GM12878 (cell line): ENCODE data around the gene ESYT3. TPM values are rescaled to one million over a fixed set of nuclear protein-coding genes. Genes with fewer than 3 reads are reported as not detected.

ENCODE experiments used
- HDGF ChIP-seq: fragments of 450-650 bp; IDR thresholded peaks from 2 replicates; pipeline ENCODE4 v1.6.1; 2016; ENCODE audit warnings: antibody characterized with exemption
- NR2F1 ChIP-seq: fragments of 450-650 bp; conservative IDR thresholded peaks from 2 replicates; pipeline ENCODE4 v1.6.1; 2017; ENCODE audit warnings: mild to moderate bottlenecking
- SREBF2 ChIP-seq: IDR thresholded peaks from 2 replicates; pipeline ENCODE4 v1.6.1; 2012; ENCODE audit warnings: mild to moderate bottlenecking, low read length
- ZBTB40 ChIP-seq: fragments of 450-650 bp; IDR thresholded peaks from 2 replicates; pipeline ENCODE4 v1.6.1; 2016; ENCODE audit warnings: mild to moderate bottlenecking, moderate library complexity, borderline replicate concordance
- ZNF687 ChIP-seq: fragments of 450-650 bp; IDR thresholded peaks from 2 replicates; pipeline ENCODE4 v1.6.1; 2017; ENCODE audit warnings: mild to moderate bottlenecking, moderate library complexity
- polyA plus RNA-seq, 11 experiments: library from polyadenylated mRNA; depleted of rRNA in 4 of 11; unstranded in 6 of 11; stranded (reverse) in 5 of 11; fragments of >200 nt; fragmentation: Nextera tagmentation in 4 of 11; fragmentation: Illumina TruSeq in 1 of 11; extraction: Ambion mirVana in 4 of 11; extraction: Trizol in 1 of 11; gene quantifications; 1 replicate in 1 of 11; 2 replicates in 10 of 11; pipeline versions ENCODE4 v1.2.1 to v1.2.3, GENCODE V29; 2011 to 2016; ENCODE audit warnings: inconsistent platforms in 2 of 11, missing spikeins in 2 of 11, low read depth in 1 of 11
- total RNA-seq, 4 experiments: library from RNA; depleted of rRNA in 3 of 4; stranded (reverse); fragments of >200 nt in 3 of 4; fragmentation: Illumina TruSeq in 1 of 4; extraction: Trizol in 1 of 4; gene quantifications; 2 replicates each; pipeline versions ENCODE4 v1.2.1 to v1.2.3, GENCODE V29; 2013 to 2021

ESYT3 gene
- total and polyA plus RNA-seq, 10 of the 15 experiments (the other 5 are each of a cell fraction or from before 2014, with no cell fraction given): not detected

DNA sequence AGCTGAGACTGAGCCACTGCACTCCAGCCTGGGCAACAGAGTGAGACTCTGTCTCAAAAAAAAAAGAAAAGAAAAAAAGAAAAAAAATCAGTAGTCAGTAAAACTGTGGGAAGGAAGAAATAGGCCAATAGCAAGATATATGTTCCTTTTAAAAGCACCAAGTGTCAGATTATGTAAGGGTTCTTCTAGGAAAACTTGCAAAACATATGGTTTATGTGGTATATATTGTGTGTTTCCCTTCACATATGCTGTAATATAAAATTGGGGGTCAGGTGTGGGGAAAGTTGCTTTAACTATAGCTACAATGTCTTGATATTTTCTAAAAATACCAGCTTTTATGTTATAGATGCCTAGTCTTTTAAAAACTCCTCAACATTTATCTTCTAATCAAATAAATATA, 64.6 kb downstream of the ESYT3 start (continued):
- TF ChIP-seq ZNF687 (no peak), SREBF2 (no peak), NR2F1 (no peak), HDGF (no peak), ZBTB40 (no peak)
